ENCODE measurements around the gene SLC41A3.

DNA sequence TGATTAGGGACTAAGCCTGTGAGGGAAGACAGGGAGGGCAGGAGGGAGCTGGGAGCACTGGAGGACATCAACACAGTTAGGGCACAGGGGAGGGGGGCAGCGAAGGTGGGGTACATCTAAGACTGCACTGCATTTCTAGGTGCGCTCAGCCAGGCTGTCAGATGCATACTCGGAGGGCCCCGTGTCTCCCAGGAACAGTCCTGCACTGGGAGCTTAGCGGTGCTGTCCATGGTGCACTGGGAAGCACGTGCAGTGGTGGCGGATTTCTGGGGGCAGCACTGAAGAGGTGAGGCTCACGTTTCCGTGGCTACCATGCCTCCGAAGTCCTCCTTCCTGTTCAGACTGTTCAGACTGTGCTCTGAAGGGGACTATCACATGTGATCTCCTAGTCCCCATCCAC lies 60.5 kb downstream of the SLC41A3 start:
- TF ChIP-seq, protein P1, sequence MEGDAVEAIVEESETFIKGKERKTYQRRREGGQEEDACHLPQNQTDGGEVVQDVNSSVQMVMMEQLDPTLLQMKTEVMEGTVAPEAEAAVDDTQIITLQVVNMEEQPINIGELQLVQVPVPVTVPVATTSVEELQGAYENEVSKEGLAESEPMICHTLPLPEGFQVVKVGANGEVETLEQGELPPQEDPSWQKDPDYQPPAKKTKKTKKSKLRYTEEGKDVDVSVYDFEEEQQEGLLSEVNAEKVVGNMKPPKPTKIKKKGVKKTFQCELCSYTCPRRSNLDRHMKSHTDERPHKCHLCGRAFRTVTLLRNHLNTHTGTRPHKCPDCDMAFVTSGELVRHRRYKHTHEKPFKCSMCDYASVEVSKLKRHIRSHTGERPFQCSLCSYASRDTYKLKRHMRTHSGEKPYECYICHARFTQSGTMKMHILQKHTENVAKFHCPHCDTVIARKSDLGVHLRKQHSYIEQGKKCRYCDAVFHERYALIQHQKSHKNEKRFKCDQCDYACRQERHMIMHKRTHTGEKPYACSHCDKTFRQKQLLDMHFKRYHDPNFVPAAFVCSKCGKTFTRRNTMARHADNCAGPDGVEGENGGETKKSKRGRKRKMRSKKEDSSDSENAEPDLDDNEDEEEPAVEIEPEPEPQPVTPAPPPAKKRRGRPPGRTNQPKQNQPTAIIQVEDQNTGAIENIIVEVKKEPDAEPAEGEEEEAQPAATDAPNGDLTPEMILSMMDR (IDR thresholded peaks at IDR 0.05) = no peak
- no peak for TF ChIP-seq POLR2AphosphoS5 (IDR thresholded peaks at IDR 0.05)
- TF ChIP-seq POLR2A (IDR thresholded peaks at IDR 0.05) = no peak
- TF ChIP-seq EP300 (IDR thresholded peaks at IDR 0.05) = no peak
